ENCODE measurements around the gene CLN5.

GRCh38 chr13:77001540-77001939 is 9.7 kb downstream of the CLN5 start:
- TF ChIP-seq CTCF (IDR thresholded peaks at IDR 0.05) = no peak
- no peak for TF ChIP-seq POLR2A (IDR thresholded peaks at IDR 0.05)
- no peak for TF ChIP-seq EP300 (IDR thresholded peaks at IDR 0.05)
